ENCODE results near the gene CPA1.
"Not testable (repeated sequence)": the region's sequence is repeated elsewhere in the genome, so short reads cannot be mapped to it uniquely, and the experiment has no call there.

The CPA1 gene

DNA sequence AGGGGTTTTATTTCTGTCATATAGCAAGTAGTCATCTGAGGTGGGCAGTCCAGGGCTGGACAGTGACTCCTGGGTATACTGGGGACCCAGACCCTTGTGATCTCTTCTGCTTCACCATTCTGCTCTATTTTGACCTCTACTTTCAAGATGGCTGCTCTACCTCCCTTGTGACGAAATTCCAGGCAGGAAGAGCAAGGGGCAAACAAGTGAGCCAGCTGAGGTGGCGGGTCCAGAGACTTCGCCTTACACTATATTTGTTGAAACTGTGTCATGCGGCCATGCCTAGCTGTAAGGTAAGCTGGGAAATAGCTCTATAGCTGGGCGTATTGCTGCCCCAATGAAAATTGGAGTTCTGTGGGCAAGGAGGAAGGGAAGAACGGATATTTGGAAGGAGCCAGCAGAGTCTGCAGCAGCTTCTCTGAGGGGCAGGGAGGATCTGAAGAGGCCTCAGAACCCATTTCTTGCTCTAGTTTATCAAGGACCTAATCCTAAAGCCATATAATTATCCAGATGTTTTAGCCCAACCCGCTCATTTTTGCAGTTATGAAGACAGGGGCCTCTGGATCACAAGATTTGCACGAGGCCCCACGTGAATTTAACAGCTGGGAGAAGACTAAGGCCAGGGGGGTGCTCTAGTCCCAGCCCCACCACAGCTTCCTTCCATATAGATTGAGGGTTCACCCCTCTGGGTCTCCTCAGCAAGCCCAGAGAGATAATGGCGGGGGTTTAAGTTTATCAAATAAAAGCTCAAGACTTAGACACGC is 7.7 kb upstream of the CPA1 start:
- TF ChIP-seq, protein P1, sequence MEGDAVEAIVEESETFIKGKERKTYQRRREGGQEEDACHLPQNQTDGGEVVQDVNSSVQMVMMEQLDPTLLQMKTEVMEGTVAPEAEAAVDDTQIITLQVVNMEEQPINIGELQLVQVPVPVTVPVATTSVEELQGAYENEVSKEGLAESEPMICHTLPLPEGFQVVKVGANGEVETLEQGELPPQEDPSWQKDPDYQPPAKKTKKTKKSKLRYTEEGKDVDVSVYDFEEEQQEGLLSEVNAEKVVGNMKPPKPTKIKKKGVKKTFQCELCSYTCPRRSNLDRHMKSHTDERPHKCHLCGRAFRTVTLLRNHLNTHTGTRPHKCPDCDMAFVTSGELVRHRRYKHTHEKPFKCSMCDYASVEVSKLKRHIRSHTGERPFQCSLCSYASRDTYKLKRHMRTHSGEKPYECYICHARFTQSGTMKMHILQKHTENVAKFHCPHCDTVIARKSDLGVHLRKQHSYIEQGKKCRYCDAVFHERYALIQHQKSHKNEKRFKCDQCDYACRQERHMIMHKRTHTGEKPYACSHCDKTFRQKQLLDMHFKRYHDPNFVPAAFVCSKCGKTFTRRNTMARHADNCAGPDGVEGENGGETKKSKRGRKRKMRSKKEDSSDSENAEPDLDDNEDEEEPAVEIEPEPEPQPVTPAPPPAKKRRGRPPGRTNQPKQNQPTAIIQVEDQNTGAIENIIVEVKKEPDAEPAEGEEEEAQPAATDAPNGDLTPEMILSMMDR (IDR thresholded peaks at IDR 0.05; ENCODE audit: low read depth, low read length, missing control alignments) = no peak
- no peak overlapping the region for H3K4me3 ChIP-seq (ENCODE audit: low read depth, low read length)
- in situ Hi-C loops (cut with HindIII; ENCODE audit: low sequenced_read_pairs) = no loop called here
- no peak for DNase-seq (ENCODE audit: low read depth)

DNA sequence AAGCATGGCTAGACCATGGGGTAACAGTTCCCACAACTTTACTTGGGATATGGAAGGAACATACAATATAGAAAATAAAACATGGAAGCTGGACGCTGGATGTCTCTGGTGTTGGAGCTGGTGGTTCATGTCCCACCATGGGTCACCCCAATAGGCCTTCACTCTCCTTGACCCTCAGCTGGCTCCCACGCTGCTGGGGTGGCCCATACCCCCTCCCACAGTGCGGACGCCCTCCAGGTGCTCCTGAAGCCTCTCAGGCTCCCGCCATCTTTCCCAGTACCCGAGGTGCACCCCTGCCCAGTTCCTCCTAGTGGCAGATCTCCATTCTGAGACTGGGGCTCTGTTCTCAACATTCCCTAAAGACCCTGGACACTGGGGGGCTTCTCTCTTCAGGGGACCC is 5.8 kb upstream of the CPA1 start:
- DNase-seq (ENCODE audit: low read depth) = no peak
- TF ChIP-seq, protein P1 (IDR thresholded peaks at IDR 0.05; ENCODE audit: low read depth, low read length, missing control alignments) = no peak
- in situ Hi-C loops (cut with HindIII; ENCODE audit: low sequenced_read_pairs) = no loop called here
- H3K4me3 ChIP-seq (ENCODE audit: low read depth, low read length) = no peak overlapping the region

DNA sequence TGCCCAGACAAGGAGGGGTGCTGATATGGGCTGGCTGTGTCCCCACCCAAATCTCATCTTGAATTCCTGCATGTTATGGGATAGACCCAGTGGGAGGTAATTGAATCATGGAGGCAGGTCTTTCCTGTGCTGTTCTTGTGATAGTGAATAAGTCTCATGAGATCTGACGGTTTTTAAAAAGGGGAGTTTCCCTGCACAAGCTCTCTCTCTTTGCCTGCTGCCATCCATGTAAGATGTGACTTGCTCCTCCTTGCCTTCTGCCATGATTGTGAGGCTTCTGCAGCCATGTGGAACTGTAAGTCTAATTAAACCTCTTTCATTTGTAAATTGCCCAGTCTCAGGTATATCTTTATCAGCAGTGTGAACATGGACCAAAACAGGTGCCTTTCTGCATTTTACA is 3.8 kb upstream of the CPA1 start:
- DNase-seq (ENCODE audit: low read depth); in situ Hi-C loops (cut with HindIII; ENCODE audit: low sequenced_read_pairs); H3K4me3 ChIP-seq (ENCODE audit: low read depth, low read length): not testable (repeated sequence)

DNA sequence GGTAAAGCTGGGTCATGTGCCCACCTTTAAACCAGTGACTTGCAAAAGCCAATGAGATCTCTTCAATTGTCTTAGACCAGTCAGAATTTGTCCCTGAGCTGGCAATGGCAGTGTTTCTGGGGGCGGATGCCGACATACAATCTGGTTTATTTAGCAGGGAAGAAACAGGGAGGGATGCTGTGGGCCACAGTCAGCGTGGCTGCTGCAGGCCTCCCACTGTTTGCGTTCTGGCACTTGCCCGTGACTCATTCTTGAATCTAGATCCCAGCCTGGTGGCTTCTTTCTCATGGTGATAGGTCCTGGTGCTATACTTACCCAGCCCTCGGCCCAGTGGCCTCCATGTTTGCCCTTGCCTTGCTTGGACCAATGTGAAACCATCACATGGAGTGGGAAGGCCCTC is 3.1 kb upstream of the CPA1 start:
- no peak for DNase-seq (ENCODE audit: low read depth)
- H3K4me3 ChIP-seq (ENCODE audit: low read depth, low read length) = no peak overlapping the region
- TF ChIP-seq, protein P1 (IDR thresholded peaks at IDR 0.05; ENCODE audit: low read depth, low read length, missing control alignments) = no peak
- in situ Hi-C loops (cut with HindIII; ENCODE audit: low sequenced_read_pairs) = no loop called here

DNA sequence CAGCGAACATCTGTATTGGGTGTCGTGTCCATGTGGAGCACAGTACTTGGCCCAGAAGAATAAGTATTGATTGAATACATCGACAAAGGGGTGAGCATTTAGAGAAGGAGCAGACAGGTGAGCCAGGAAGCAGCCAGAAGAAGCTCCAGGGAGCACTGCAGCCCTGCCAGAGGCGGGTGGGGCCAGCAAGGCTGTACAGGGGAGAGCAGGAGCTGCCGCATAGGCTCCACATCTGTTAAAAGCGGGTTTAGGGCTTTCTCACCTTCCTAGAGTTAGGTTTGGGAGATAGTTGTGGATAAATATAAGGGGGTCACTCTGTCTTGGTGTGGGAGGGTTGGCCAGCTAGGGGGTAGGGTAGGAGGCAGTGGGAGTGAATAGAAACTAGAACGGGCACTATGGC is 1.3 kb upstream of the CPA1 start:
- in situ Hi-C loops (cut with HindIII; ENCODE audit: low sequenced_read_pairs) = no loop called here
- no peak for DNase-seq (ENCODE audit: low read depth)
- H3K4me3 ChIP-seq (ENCODE audit: low read depth, low read length) = no peak overlapping the region
- TF ChIP-seq, protein P1 (IDR thresholded peaks at IDR 0.05; ENCODE audit: low read depth, low read length, missing control alignments) = no peak

DNA sequence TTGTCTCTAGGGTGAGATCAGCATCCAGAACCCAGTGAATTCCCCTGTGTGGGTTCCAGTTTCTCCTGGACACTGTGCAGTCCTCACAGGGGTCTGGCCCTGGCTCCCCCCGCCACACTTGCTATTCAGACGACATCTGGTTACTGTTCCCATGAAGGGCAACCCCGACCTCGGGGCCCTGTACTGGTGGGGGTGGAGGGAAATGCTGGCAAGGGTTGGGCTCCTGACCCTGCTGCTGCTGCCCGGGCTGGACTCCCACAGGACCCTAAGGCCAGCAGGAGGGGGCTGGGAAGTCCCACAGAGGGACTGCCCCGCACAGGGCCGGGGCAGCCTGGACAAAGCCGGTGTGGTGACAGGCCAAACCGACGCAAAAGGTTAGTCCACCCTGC is 768 bp upstream of the CPA1 start:
- no peak for DNase-seq (ENCODE audit: low read depth)
- H3K4me3 ChIP-seq (ENCODE audit: low read depth, low read length) = no peak overlapping the region
- TF ChIP-seq, protein P1 (IDR thresholded peaks at IDR 0.05; ENCODE audit: low read depth, low read length, missing control alignments) = no peak
- in situ Hi-C loops (cut with HindIII; ENCODE audit: low sequenced_read_pairs) = no loop called here

DNA sequence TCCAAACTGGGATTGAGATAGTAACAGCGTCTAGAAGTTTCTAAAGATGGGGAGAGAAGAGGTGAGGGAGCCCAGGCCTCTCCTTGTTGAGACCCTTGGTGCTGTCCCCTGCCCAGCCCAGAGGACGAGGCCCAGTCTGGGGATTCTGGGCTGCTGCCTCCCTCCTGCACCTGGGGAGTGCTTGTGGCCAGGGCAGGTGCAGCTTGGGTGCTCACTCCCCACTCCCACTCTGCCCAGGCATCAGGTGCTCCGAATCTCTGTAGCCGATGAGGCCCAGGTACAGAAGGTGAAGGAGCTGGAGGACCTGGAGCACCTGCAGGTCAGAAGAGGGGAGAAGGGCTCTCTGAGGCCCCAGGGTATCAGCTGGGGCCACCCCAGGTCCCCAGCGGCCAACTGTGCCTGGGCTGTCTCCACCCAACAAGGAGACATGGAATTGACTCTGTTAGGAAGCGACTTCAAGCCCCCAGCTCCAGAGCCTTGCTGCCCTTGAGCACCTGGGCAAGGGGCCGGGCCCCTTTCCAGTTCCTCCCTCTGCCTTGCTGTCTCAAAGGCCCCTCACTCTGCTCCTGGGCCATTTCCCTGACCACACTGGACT is 664 bp downstream of the CPA1 start:
- no peak overlapping the region for H3K4me3 ChIP-seq (ENCODE audit: low read depth, low read length)
- TF ChIP-seq, protein P1 (IDR thresholded peaks at IDR 0.05; ENCODE audit: low read depth, low read length, missing control alignments) = no peak
- no peak for DNase-seq (ENCODE audit: low read depth)
- in situ Hi-C loops (cut with HindIII; ENCODE audit: low sequenced_read_pairs) = no loop called here

All from astrocyte of the cerebellum (primary cell).